Measurements from ENCODE around the gene DOCK11.

DNA sequence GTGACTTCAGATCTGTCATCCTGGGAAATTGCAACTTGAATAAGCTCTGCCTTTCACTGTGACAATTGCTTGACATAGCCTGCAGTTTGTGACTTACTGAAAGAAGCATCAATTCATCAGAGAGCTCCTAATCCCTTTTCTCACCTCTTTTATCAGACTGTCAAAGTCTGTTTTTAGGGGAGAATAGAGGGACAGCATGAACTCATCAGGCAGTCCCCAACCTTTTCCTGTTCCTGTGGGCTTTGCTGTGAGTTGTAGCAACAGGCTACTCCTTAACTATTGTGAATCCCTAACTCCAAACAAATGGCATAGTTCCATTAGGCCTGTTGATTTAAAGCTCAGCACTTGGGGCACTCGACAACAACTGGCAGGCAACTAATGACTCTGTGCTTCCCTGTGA, 64.9 kb downstream of the DOCK11 start:
- TF ChIP-seq GATA3 (IDR thresholded peaks at IDR 0.05; ENCODE audit: low read depth, low read length) (no peak), GATA2 (IDR thresholded peaks at IDR 0.05; ENCODE audit: low read depth, low read length) (no peak)
